GM12864 (cell line): ENCODE measurements around the gene SPAM1.

Experiments
- DNase-seq: peaks from one replicate; pipeline ENCODE4 v3.0.0-alpha.2; 2011; ENCODE audit warnings: low read depth
- H3K4me3 ChIP-seq: 2 replicates; pipeline ENCODE4 v1.5.1; 2011; ENCODE audit warnings: mild to moderate bottlenecking, low read depth, low read length, control low read depth
- CTCF ChIP-seq: IDR thresholded peaks from 2 replicates; pipeline ENCODE4 v1.5.1; 2011; ENCODE audit warnings: low read depth, mild to moderate bottlenecking, moderate library complexity, low read length, control low read depth, inconsistent platforms; ENCODE audit errors: missing control alignments

The SPAM1 gene

DNA sequence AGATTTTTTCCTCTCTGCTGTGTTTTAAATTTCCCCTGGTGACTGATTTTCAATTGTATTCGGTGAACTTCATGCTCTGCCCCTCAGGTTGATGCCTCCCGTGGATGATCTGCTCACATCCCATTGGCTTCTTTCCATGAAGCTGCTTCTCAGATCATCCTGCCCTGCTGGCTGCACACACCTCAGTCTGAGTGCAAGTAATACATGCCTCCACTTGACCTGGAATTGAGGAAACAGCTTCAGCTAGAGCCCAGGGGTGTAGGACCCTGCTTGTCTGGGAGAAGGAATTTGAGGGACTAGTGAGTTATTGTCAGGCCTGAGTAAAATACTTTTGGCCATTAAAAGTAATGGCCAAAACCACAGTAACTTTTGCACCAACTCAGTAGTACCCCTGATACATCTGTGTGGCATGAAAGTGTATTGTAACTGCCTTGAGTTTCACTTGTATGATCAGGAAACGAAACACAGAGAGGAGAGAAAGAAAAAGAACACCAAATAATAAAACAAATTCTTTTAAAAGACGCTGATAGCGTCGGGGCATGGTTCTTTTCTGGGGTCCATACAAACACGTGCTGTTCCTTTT, 49.4 kb downstream of the SPAM1 start:
- no peak for TF ChIP-seq CTCF

DNA sequence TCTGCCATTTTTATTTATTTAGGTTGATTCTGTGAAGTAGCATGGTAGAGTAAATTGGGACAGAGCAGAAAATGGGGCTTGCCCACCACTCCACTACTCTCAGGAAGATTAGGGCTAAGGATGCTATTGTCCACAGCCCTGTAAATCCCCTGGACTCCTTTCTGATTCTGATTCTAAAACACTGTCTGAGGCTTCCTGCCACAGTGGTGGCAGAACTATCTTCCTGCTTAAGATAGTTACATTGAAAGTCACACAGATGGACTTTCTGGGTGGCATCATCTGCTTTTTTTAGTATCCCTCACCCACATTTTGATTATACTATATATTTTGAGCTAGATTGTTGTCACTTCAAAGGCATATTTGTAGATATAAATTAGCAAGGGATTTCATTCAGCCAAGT, 50.0 kb downstream of the SPAM1 start:
- H3K4me3 ChIP-seq = no peak overlapping the region
- no peak for DNase-seq
- no peak for TF ChIP-seq CTCF

More for the DNA sequence above, 49.4 kb downstream of the SPAM1 start:
- no peak overlapping the region for H3K4me3 ChIP-seq
- no peak for DNase-seq

DNA sequence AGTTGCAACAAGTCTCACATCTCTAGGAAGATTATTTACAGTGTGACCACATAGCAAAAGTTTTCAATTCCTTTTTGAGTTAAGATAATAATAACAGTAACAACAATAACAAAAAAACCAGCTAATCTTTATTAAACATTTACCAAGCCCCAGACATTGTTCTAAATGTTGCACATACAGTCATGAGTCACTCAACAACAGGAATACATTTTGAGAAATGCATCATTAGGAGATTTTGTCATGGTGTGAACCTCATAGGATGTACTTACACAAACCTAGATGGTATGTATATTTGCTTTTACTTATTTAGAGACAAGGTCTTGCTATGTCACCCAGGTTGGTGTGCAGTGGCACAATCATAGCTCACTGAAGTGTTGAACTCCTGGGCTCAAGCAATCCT, 52.0 kb downstream of the SPAM1 start:
- TF ChIP-seq CTCF = no peak
- no peak for DNase-seq
- H3K4me3 ChIP-seq = no peak overlapping the region

GRCh38 chr7:123979876-123980275, 54.8 kb downstream of the SPAM1 start:
- DNase-seq = no peak
- no peak for TF ChIP-seq CTCF
- H3K4me3 ChIP-seq = no peak overlapping the region

DNA sequence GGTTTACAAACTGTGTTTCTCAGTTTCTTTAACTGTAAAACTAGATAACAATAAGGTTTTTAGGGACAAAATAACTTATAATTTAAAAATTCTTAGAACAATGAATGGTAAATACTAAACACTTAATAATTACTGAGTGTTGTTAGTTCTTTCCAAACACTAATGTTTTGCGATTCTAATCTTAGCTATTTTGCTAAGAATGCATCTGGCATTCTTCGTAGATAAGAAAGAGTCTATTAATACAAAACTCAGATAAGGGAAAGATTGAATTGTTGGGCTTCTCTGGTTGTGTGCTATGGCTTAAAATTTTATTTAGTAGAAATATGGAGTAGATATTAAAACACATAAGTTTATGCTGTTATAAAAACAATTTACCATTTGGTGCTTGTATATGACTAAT, 62.4 kb downstream of the SPAM1 start:
- TF ChIP-seq CTCF = no peak
- no peak overlapping the region for H3K4me3 ChIP-seq
- no peak for DNase-seq

DNA sequence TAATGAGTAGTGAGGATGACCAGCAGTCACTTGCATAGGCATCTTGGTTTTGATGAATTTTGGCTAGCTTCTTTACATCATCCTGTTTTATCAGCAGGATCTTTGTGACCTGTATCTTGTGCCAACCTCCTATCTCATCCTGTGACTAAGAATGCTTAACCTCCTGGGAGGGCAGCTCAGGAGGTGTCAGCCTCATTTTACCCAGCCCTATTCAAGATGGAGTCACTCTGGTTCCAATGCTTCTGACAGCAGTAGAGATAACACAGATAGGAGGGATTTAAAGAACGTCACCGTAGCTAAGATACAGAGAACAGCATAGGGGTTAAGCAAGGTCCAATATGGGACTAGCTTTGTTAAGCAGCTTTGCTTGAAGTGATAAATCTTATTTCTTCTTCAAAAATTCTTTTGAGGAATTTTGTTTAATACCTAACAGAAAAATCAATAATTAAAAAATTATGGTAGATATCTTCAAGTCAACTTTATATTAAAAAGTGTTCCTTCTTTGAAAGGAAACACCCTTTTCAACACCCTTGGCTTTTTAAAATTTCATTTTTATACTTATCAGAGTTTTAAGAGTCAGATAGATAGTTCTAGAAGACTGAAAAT, 68.0 kb downstream of the SPAM1 start:
- no peak for DNase-seq
- TF ChIP-seq CTCF = no peak
- H3K4me3 ChIP-seq = no peak overlapping the region

DNA sequence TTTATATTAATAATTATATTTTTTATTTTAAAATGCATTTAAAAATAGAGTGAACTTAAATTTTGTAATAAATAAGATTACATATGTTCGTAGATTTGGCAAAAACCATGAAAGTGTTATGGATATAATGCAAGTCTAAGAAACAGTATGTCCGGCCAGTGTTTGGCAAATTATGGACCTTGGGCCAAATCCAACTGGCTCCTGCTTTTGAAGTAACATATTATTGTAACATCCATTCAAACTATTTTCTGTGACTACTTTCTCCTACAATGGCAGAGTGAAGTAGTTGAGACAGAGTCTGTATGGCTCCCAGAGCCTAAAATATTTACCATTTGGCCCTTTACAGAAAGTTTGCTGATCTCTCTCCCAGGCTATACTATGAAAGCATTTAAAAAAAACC, 69.0 kb downstream of the SPAM1 start:
- TF ChIP-seq CTCF = no peak
- H3K4me3 ChIP-seq = no peak overlapping the region
- DNase-seq = no peak
